Neural cell (in vitro differentiated cells): ENCODE data around the gene MARCHF4. TPM values are rescaled to one million over a fixed set of nuclear protein-coding genes. Genes with fewer than 3 reads are reported as not detected.
A peak's percentile ranks its signal among the peaks of the same experiment; 100 is the strongest.

ENCODE experiments used
- H2AFZ ChIP-seq: fragments of 200-600, 300-800 bp; sonication (generic), shearing (Covaris generic); 2 replicates; pipeline ENCODE4 v1.6.0; 2014; ENCODE audit warnings: low read depth, mild to moderate bottlenecking, antibody characterized with exemption, low read length, moderate library complexity
- H3F3A ChIP-seq: fragments of 200-600 bp; shearing (Covaris generic); 2 replicates; pipeline ENCODE4 v1.6.1; 2016; ENCODE audit warnings: mild to moderate bottlenecking, moderate library complexity, mixed read lengths, antibody characterized with exemption, low read length; ENCODE audit not compliant: insufficient read depth, poor library complexity, severe bottlenecking
- H3K27ac ChIP-seq: fragments of 200-600, 300-800 bp; sonication (generic), shearing (Covaris generic); 2 replicates; pipeline ENCODE4 v1.5.1; 2014; ENCODE audit warnings: mild to moderate bottlenecking, low read length, moderate library complexity
- H3K27me3 ChIP-seq: fragments of 300-800, 200-600 bp; sonication (generic), shearing (Covaris generic); 2 replicates; pipeline ENCODE4 v1.6.0; 2014; ENCODE audit warnings: mild to moderate bottlenecking, low read depth, low read length, moderate library complexity; ENCODE audit not compliant: insufficient read depth
- H3K36me3 ChIP-seq: fragments of 300-800, 200-600 bp; sonication (generic), shearing (Covaris generic); 2 replicates; pipeline ENCODE4 v1.5.1; 2014; ENCODE audit warnings: mild to moderate bottlenecking, antibody characterized with exemption, low read length, moderate library complexity; ENCODE audit not compliant: insufficient read depth
- H3K4me2 ChIP-seq: fragments of 300-800, 200-600 bp; sonication (generic), shearing (Covaris generic); 2 replicates; pipeline ENCODE4 v1.6.0; 2014; ENCODE audit warnings: mild to moderate bottlenecking, low read length
- H3K4me3 ChIP-seq: fragments of 300-800, 200-600 bp; sonication (generic), shearing (Covaris generic); 2 replicates; pipeline ENCODE4 v1.5.1; 2014; ENCODE audit warnings: mild to moderate bottlenecking, low read length, moderate library complexity
- H3K79me2 ChIP-seq: fragments of 200-600 bp; shearing (Covaris generic); replicated peaks from 2 replicates; pipeline ENCODE4 v1.6.0; 2014; ENCODE audit warnings: mild to moderate bottlenecking, low read length, moderate library complexity; ENCODE audit not compliant: insufficient read depth
- H3K9ac ChIP-seq: fragments of 300-800, 200-600 bp; sonication (generic), shearing (Covaris generic); 2 replicates; pipeline ENCODE4 v1.6.1; 2016; ENCODE audit warnings: mild to moderate bottlenecking, low read length, mixed read lengths
- H3K9me2 ChIP-seq: fragments of 200-600 bp; shearing (Covaris generic); 2 replicates; pipeline ENCODE4 v1.6.1; 2016; ENCODE audit warnings: mild to moderate bottlenecking, low read length, mixed read lengths; ENCODE audit not compliant: insufficient read depth
- H3K9me3 ChIP-seq: fragments of 200-600, 300-800 bp; sonication (generic), shearing (Covaris generic); 2 replicates; pipeline ENCODE4 v1.6.1; 2016; ENCODE audit warnings: mild to moderate bottlenecking, mixed run types, low read length, moderate library complexity, mixed read lengths
- H4K20me1 ChIP-seq: fragments of 200-600 bp; shearing (Covaris generic); 2 replicates; pipeline ENCODE4 v1.6.1; 2016; ENCODE audit warnings: mild to moderate bottlenecking, mixed run types; ENCODE audit not compliant: insufficient read depth
- EP300 ChIP-seq: fragments of 450-650 bp; conservative IDR thresholded peaks from 2 replicates; pipeline ENCODE4 v1.6.1; 2014; ENCODE audit warnings: antibody characterized with exemption, mild to moderate bottlenecking, moderate library complexity; ENCODE audit not compliant: poor library complexity, severe bottlenecking
- EZH2 ChIP-seq: fragments of 200-600, 300-800 bp; shearing (Covaris generic), sonication (generic); IDR thresholded peaks from 2 replicates; pipeline ENCODE4 v1.6.1; 2014; ENCODE audit warnings: antibody characterized with exemption, low read length, borderline replicate concordance, mild to moderate bottlenecking; ENCODE audit not compliant: insufficient read depth, poor library complexity, severe bottlenecking
- MXI1 ChIP-seq: fragments of 450-650 bp; conservative IDR thresholded peaks from 2 replicates; pipeline ENCODE4 v1.6.1; 2014; ENCODE audit warnings: antibody characterized with exemption, mild to moderate bottlenecking; ENCODE audit not compliant: poor library complexity, severe bottlenecking
- POLR2AphosphoS5 ChIP-seq: IDR thresholded peaks from 2 replicates; pipeline ENCODE4 v1.6.1; 2012
- RAD21 ChIP-seq: fragments of 450-650 bp; conservative IDR thresholded peaks from 2 replicates; pipeline ENCODE4 v1.6.1; 2014; ENCODE audit warnings: antibody characterized with exemption, mild to moderate bottlenecking, moderate library complexity
- SMC3 ChIP-seq: fragments of 450-650 bp; conservative IDR thresholded peaks from 2 replicates; pipeline ENCODE4 v1.6.1; 2014; ENCODE audit warnings: antibody characterized with exemption, mild to moderate bottlenecking, moderate library complexity; ENCODE audit not compliant: poor library complexity
- TAF1 ChIP-seq: IDR thresholded peaks from 2 replicates; pipeline ENCODE4 v1.6.1; 2012; ENCODE audit warnings: low read depth
- polyA plus RNA-seq: library from polyadenylated mRNA; depleted of rRNA; stranded (reverse); fragments of >200 nt; gene quantifications from 2 replicates; pipeline ENCODE4 v1.2.3, GENCODE V29; 2014
- TF ChIP-seq, protein P1 (sequence below): IDR thresholded peaks from 2 replicates; pipeline ENCODE4 v1.6.1; 2012; ENCODE audit warnings: borderline replicate concordance
- TF ChIP-seq, protein P2 (sequence below): fragments of 450-650 bp; IDR thresholded peaks from 2 replicates; pipeline ENCODE4 v1.5.1; 2014; ENCODE audit warnings: antibody characterized with exemption, mild to moderate bottlenecking, moderate library complexity; ENCODE audit not compliant: poor library complexity, severe bottlenecking

The MARCHF4 gene
- polyA plus RNA-seq, 1 donor from 2014 or later, result 10.1 TPM

DNA sequence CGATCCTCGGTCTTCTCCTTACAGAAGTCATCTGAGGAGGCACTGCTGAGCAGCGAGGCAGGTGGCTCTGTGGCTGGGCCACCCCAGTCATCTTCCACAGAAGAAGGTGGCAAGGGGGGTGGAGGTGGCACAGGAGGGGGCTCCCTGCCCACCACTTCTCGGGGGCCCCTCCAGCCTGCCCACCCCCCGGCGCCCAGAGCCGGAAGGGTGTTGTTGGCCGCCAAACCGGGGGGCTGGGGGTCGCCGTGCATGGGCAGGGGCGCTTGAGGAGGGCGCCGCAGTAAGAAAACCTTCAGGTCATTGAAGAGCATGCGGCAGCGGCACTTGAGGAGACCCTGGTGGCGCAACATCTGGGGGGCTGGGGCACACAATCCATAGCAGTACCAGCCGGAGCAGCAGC lies 2.5 kb downstream of the MARCHF4 start:
- H3K4me3 ChIP-seq, result peak overlapping the region; percentile 95
- H2AFZ ChIP-seq, result no peak overlapping the region
- H4K20me1 ChIP-seq, result no peaks in the 10 kb centered on the region
- H3K9me2 ChIP-seq, result no peaks in the 10 kb centered on the region
- no peaks in the 10 kb centered on the region for H3K36me3 ChIP-seq
- no peak overlapping the region for H3K9ac ChIP-seq
- no peaks in the 10 kb centered on the region for H3K9me3 ChIP-seq
- no peak overlapping the region for H3K27ac ChIP-seq
- TF ChIP-seq TAF1, result no peak
- TF ChIP-seq SMC3, result no peak
- TF ChIP-seq EZH2, result no peak
- no peak for TF ChIP-seq EP300
- TF ChIP-seq MXI1, result no peak
- TF ChIP-seq, protein P1, sequence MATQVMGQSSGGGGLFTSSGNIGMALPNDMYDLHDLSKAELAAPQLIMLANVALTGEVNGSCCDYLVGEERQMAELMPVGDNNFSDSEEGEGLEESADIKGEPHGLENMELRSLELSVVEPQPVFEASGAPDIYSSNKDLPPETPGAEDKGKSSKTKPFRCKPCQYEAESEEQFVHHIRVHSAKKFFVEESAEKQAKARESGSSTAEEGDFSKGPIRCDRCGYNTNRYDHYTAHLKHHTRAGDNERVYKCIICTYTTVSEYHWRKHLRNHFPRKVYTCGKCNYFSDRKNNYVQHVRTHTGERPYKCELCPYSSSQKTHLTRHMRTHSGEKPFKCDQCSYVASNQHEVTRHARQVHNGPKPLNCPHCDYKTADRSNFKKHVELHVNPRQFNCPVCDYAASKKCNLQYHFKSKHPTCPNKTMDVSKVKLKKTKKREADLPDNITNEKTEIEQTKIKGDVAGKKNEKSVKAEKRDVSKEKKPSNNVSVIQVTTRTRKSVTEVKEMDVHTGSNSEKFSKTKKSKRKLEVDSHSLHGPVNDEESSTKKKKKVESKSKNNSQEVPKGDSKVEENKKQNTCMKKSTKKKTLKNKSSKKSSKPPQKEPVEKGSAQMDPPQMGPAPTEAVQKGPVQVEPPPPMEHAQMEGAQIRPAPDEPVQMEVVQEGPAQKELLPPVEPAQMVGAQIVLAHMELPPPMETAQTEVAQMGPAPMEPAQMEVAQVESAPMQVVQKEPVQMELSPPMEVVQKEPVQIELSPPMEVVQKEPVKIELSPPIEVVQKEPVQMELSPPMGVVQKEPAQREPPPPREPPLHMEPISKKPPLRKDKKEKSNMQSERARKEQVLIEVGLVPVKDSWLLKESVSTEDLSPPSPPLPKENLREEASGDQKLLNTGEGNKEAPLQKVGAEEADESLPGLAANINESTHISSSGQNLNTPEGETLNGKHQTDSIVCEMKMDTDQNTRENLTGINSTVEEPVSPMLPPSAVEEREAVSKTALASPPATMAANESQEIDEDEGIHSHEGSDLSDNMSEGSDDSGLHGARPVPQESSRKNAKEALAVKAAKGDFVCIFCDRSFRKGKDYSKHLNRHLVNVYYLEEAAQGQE, result no peak
- TF ChIP-seq, protein P2, sequence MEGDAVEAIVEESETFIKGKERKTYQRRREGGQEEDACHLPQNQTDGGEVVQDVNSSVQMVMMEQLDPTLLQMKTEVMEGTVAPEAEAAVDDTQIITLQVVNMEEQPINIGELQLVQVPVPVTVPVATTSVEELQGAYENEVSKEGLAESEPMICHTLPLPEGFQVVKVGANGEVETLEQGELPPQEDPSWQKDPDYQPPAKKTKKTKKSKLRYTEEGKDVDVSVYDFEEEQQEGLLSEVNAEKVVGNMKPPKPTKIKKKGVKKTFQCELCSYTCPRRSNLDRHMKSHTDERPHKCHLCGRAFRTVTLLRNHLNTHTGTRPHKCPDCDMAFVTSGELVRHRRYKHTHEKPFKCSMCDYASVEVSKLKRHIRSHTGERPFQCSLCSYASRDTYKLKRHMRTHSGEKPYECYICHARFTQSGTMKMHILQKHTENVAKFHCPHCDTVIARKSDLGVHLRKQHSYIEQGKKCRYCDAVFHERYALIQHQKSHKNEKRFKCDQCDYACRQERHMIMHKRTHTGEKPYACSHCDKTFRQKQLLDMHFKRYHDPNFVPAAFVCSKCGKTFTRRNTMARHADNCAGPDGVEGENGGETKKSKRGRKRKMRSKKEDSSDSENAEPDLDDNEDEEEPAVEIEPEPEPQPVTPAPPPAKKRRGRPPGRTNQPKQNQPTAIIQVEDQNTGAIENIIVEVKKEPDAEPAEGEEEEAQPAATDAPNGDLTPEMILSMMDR, result no peak
- TF ChIP-seq POLR2AphosphoS5, result no peak
- TF ChIP-seq RAD21, result no peak
- H3K79me2 ChIP-seq, result peaks cover 15% of the 10 kb centered on the region
- H3K27me3 ChIP-seq, result no peaks in the 10 kb centered on the region
- peaks cover 4% of the 10 kb centered on the region for H3F3A ChIP-seq
- H3K4me2 ChIP-seq, result no peak overlapping the region

DNA sequence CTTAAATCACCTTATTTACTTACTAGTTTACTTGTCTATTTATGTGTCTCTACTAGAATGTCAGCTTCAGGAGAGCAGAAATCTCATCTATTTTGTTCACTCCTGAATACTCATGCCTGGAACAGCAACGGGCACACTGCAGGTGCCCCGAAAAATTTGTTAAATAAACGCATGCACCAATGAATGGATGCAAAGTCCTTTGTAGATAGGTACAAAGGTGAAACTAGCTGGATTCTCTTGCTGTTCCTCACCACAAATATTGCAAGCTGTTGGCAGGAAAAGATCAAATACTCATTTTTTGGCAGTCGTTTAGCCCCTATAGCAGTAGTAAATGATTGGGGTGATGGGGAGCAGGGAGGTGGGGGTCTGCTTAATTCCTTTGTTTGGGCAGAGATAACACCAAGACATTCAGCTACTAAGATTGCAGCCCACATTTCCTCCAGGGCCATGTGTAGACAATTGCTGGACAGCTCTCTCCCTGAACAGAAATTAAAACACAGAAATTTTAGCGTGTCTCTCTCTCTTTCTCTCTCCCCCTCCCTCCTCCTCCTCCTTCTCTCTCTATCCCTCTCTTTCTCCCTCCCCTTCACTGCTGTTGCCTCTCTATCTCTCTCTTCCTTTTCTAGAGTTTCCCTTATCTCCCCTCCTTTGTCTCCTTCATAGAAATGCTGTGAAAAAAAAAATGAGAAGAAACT lies 5.4 kb downstream of the MARCHF4 start:
- H3K79me2 ChIP-seq, result peaks cover 15% of the 10 kb centered on the region
- H3K36me3 ChIP-seq, result no peaks in the 10 kb centered on the region
- peak overlapping the region; percentile 27 for H2AFZ ChIP-seq
- H3K27ac ChIP-seq, result peak overlapping the region; percentile 19
- no peaks in the 10 kb centered on the region for H3K9me2 ChIP-seq
- TF ChIP-seq, protein P2, result no peak
- TF ChIP-seq SMC3 (no peak), TAF1 (no peak), RAD21 (no peak), MXI1 (no peak), POLR2AphosphoS5 (no peak), EP300 (no peak), EZH2 (no peak)
- TF ChIP-seq, protein P1, result no peak
- H3K9me3 ChIP-seq, result no peaks in the 10 kb centered on the region
- H3K4me3 ChIP-seq, result peak overlapping the region; percentile 95
- H4K20me1 ChIP-seq, result no peaks in the 10 kb centered on the region
- peak overlapping the region; percentile 77 for H3K4me2 ChIP-seq
- no peaks in the 10 kb centered on the region for H3K27me3 ChIP-seq
- peak overlapping the region; percentile 47 for H3K9ac ChIP-seq
- peaks cover 4% of the 10 kb centered on the region for H3F3A ChIP-seq
